Mononuclear cell (primary cell): Measurements from ENCODE around the gene PTBP3. TPM values are rescaled to one million over a fixed set of nuclear protein-coding genes. Genes with fewer than 3 reads are reported as not detected.
A peak's percentile ranks its signal among the peaks of the same experiment; 100 is the strongest.
"Not testable (repeated sequence)": the region's sequence is repeated elsewhere in the genome, so short reads cannot be mapped to it uniquely, and the experiment has no call there.

Experiments
- H3K27me3 ChIP-seq: 2 replicates; pipeline ENCODE4 v1.6.0; 2011; ENCODE audit warnings: low read length, control low read depth; ENCODE audit not compliant: insufficient read depth
- H3K4me1 ChIP-seq: 2 replicates; pipeline ENCODE4 v1.5.1; 2011; ENCODE audit warnings: mild to moderate bottlenecking, low read length, control low read depth; ENCODE audit not compliant: insufficient read depth
- H3K4me3 ChIP-seq: 2 replicates; pipeline ENCODE4 v1.5.1; 2011; ENCODE audit warnings: mild to moderate bottlenecking, low read length, moderate library complexity
- H3K9me3 ChIP-seq: 2 replicates; pipeline ENCODE4 v1.5.1; 2011; ENCODE audit warnings: low read depth, mild to moderate bottlenecking, control low read depth, low read length
- total RNA-seq: library from RNA; depleted of rRNA; stranded (reverse); fragments of >200 nt; gene quantifications from one replicate; pipeline ENCODE4 v1.2.3, GENCODE V29; 2012

PTBP3 gene
- total RNA-seq = 89.3 TPM

- Histone ChIP-seq H3K4me3 (peak within 1 kb of the TSS; percentile 95), H3K9me3 (no peaks in the 10 kb centered on the region), H3K27me3 (no peaks in the 10 kb centered on the region), H3K4me1 (peaks cover 17% of the 10 kb centered on the region)
These were observed at the start of gene PTBP3 for GRCh38 chr9:112332977-112333638. TSS of gene PTBP3 (minus strand) at chr9:112333619. CDS start at chr9:112297865, 35,754 bp downstream.

- peaks cover 43% of the 10 kb centered on the region for H3K4me1 ChIP-seq
- H3K9me3 ChIP-seq = no peaks in the 10 kb centered on the region
- H3K27me3 ChIP-seq = no peaks in the 10 kb centered on the region
- no peak overlapping the region for H3K4me3 ChIP-seq
These were observed 49.3 kb upstream of the PTBP3 start for GRCh38 chr9:112382501-112383364.

GRCh38 chr9:112382066-112382465, 48.6 kb upstream of the PTBP3 start:
- H3K27me3 ChIP-seq = no peaks in the 10 kb centered on the region
- H3K4me3 ChIP-seq = no peak overlapping the region
- peaks cover 50% of the 10 kb centered on the region for H3K4me1 ChIP-seq
- H3K9me3 ChIP-seq = no peaks in the 10 kb centered on the region

GRCh38 chr9:112380825-112381221, 47.4 kb upstream of the PTBP3 start:
- Histone ChIP-seq H3K9me3 (no peaks in the 10 kb centered on the region), H3K4me1 (peaks cover 57% of the 10 kb centered on the region), H3K27me3 (no peaks in the 10 kb centered on the region), H3K4me3 (peak overlapping the region; percentile 95)

- Histone ChIP-seq H3K9me3 (no peaks in the 10 kb centered on the region), H3K27me3 (no peaks in the 10 kb centered on the region), H3K4me1 (peaks cover 55% of the 10 kb centered on the region), H3K4me3 (peak within 1 kb of the TSS; percentile 95)
These were observed 46.8 kb upstream of the PTBP3 start, which contains the start of gene HSDL2 for GRCh38 chr9:112380102-112380824. TSS of gene HSDL2 (plus strand) at chr9:112380108. CDS start at chr9:112380164, 56 bp downstream.

- no peaks in the 10 kb centered on the region for H3K27me3 ChIP-seq
- H3K4me3 ChIP-seq = peak overlapping the region; percentile 95
- peaks cover 49% of the 10 kb centered on the region for H3K4me1 ChIP-seq
- H3K9me3 ChIP-seq = no peaks in the 10 kb centered on the region
These were observed 46.0 kb upstream of the PTBP3 start for GRCh38 chr9:112379177-112380101.

GRCh38 chr9:112378328-112379176, 45.1 kb upstream of the PTBP3 start:
- peaks cover 42% of the 10 kb centered on the region for H3K4me1 ChIP-seq
- no peaks in the 10 kb centered on the region for H3K9me3 ChIP-seq
- H3K4me3 ChIP-seq = peak overlapping the region; percentile 95
- no peaks in the 10 kb centered on the region for H3K27me3 ChIP-seq

- H3K9me3 ChIP-seq = no peaks in the 10 kb centered on the region
- no peaks in the 10 kb centered on the region for H3K27me3 ChIP-seq
- H3K4me1 ChIP-seq = peaks cover 40% of the 10 kb centered on the region
- H3K4me3 ChIP-seq = no peak overlapping the region
These were observed 44.4 kb upstream of the PTBP3 start for GRCh38 chr9:112377684-112378327.

- Histone ChIP-seq H3K4me1 (peaks cover 40% of the 10 kb centered on the region), H3K4me3 (no peak overlapping the region), H3K27me3 (no peaks in the 10 kb centered on the region), H3K9me3 (no peaks in the 10 kb centered on the region)
These were observed 43.7 kb upstream of the PTBP3 start for GRCh38 chr9:112377087-112377486.

GRCh38 chr9:112375361-112375760, 41.9 kb upstream of the PTBP3 start:
- no peaks in the 10 kb centered on the region for H3K27me3 ChIP-seq
- no peaks in the 10 kb centered on the region for H3K9me3 ChIP-seq
- no peak overlapping the region for H3K4me3 ChIP-seq
- peaks cover 29% of the 10 kb centered on the region for H3K4me1 ChIP-seq

GRCh38 chr9:112374232-112374631, 40.8 kb upstream of the PTBP3 start:
- H3K4me1 ChIP-seq = peaks cover 27% of the 10 kb centered on the region
- H3K27me3 ChIP-seq, H3K4me3 ChIP-seq, H3K9me3 ChIP-seq: not testable (repeated sequence)

GRCh38 chr9:112373666-112374065, 40.2 kb upstream of the PTBP3 start:
- H3K27me3 ChIP-seq, H3K9me3 ChIP-seq, H3K4me3 ChIP-seq: not testable (repeated sequence)
- H3K4me1 ChIP-seq = peaks cover 23% of the 10 kb centered on the region

- Histone ChIP-seq H3K4me3 (no peak overlapping the region), H3K27me3 (no peaks in the 10 kb centered on the region), H3K4me1 (no peaks in the 10 kb centered on the region), H3K9me3 (no peaks in the 10 kb centered on the region)
These were observed 37.6 kb upstream of the PTBP3 start for GRCh38 chr9:112371060-112371459.
